ENCODE data around the gene PLEKHA8. TPM values are rescaled to one million over a fixed set of nuclear protein-coding genes. Genes with fewer than 3 reads are reported as not detected.
A peak's percentile ranks its signal among the peaks of the same experiment; 100 is the strongest.
"Not testable (repeated sequence)": the region's sequence is repeated elsewhere in the genome, so short reads cannot be mapped to it uniquely, and the experiment has no call there.

The PLEKHA8 gene
- total RNA-seq, 1 donor from 2014 or later = 43.5 TPM

- Mint-ChIP-seq H3K27me3 (ENCODE audit: low read depth) (no peaks in the 10 kb centered on the region), H3K4me3 (no peak overlapping the region), H3K27ac (no peak overlapping the region), H3K9me3 (no peaks in the 10 kb centered on the region), H3K36me3 (peaks cover 46% of the 10 kb centered on the region), H3K4me1 (no peaks in the 10 kb centered on the region)
- no peak for DNase-seq (ENCODE audit: low spot score in 2 of 2, unreplicated experiment in 2 of 2)
- TF ChIP-seq CTCF (IDR thresholded peaks at IDR 0.05; ENCODE audit: unreplicated experiment) = no peak
These were observed 21.0 kb downstream of the PLEKHA8 start for GRCh38 chr7:30049173-30049572.

- Mint-ChIP-seq H3K27me3 (ENCODE audit: low read depth) (no peaks in the 10 kb centered on the region), H3K36me3 (peaks cover 46% of the 10 kb centered on the region), H3K27ac (no peak overlapping the region), H3K4me1 (no peaks in the 10 kb centered on the region), H3K9me3 (peaks cover 9% of the 10 kb centered on the region), H3K4me3 (no peak overlapping the region)
- no peak for TF ChIP-seq CTCF (IDR thresholded peaks at IDR 0.05; ENCODE audit: unreplicated experiment)
- DNase-seq (ENCODE audit: low spot score in 2 of 2, unreplicated experiment in 2 of 2) = no peak
These were observed 24.9 kb downstream of the PLEKHA8 start for GRCh38 chr7:30053068-30053467.

GRCh38 chr7:30057741-30058140 is 29.5 kb downstream of the PLEKHA8 start:
- peaks cover 13% of the 10 kb centered on the region for H3K9me3 Mint-ChIP-seq
- no peaks in the 10 kb centered on the region for H3K27me3 Mint-ChIP-seq (ENCODE audit: low read depth)
- no peak overlapping the region for H3K27ac Mint-ChIP-seq
- H3K4me3 Mint-ChIP-seq = no peak overlapping the region
- no peak for DNase-seq (ENCODE audit: low spot score in 2 of 2, unreplicated experiment in 2 of 2)
- H3K4me1 Mint-ChIP-seq = no peaks in the 10 kb centered on the region
- no peak for TF ChIP-seq CTCF (IDR thresholded peaks at IDR 0.05; ENCODE audit: unreplicated experiment)
- H3K36me3 Mint-ChIP-seq = peaks cover 38% of the 10 kb centered on the region

- H3K9me3 Mint-ChIP-seq = peaks cover 13% of the 10 kb centered on the region
- H3K27ac Mint-ChIP-seq = peak overlapping the region; percentile 16
- DNase-seq (ENCODE audit: low spot score in 2 of 2, unreplicated experiment in 2 of 2) = not testable (repeated sequence)
These were observed 33.6 kb downstream of the PLEKHA8 start for GRCh38 chr7:30061786-30062185.

GRCh38 chr7:30062587-30062986 is 34.4 kb downstream of the PLEKHA8 start:
- DNase-seq (ENCODE audit: low spot score in 2 of 2, unreplicated experiment in 2 of 2) = no peak
- Mint-ChIP-seq H3K9me3 (peaks cover 8% of the 10 kb centered on the region), H3K27ac (no peak overlapping the region), H3K4me1 (peaks cover 4% of the 10 kb centered on the region), H3K4me3 (no peak overlapping the region), H3K36me3 (peaks cover 27% of the 10 kb centered on the region), H3K27me3 (ENCODE audit: low read depth) (no peaks in the 10 kb centered on the region)
- peak; percentile 57 for TF ChIP-seq CTCF (IDR thresholded peaks at IDR 0.05; ENCODE audit: unreplicated experiment)

More at GRCh38 chr7:30061786-30062185, 33.6 kb downstream of the PLEKHA8 start:
- H3K36me3 Mint-ChIP-seq = peaks cover 30% of the 10 kb centered on the region
- not testable (repeated sequence) for H3K4me1 Mint-ChIP-seq; H3K27me3 Mint-ChIP-seq (ENCODE audit: low read depth); H3K4me3 Mint-ChIP-seq

- no peak for DNase-seq (ENCODE audit: low spot score in 2 of 2, unreplicated experiment in 2 of 2)
- Mint-ChIP-seq H3K4me3 (no peak overlapping the region), H3K27ac (no peak overlapping the region), H3K36me3 (peaks cover 30% of the 10 kb centered on the region), H3K9me3 (no peaks in the 10 kb centered on the region), H3K4me1 (peaks cover 4% of the 10 kb centered on the region), H3K27me3 (ENCODE audit: low read depth) (no peaks in the 10 kb centered on the region)
- TF ChIP-seq CTCF (IDR thresholded peaks at IDR 0.05; ENCODE audit: unreplicated experiment) = no peak
These were observed 37.5 kb downstream of the PLEKHA8 start for GRCh38 chr7:30065746-30066145.
